NCI-H524 treated with DMSO at 0.1 percent for 48 hours (cell line): ENCODE measurements around the gene VPS50.
"Not testable (repeated sequence)": the region's sequence is repeated elsewhere in the genome, so short reads cannot be mapped to it uniquely, and the experiment has no call there.

Experiments used
- DNase-seq: peaks from one replicate; lab custom pipeline; 2025; lab: John Stamatoyannopoulos, UW

Gene VPS50

DNA sequence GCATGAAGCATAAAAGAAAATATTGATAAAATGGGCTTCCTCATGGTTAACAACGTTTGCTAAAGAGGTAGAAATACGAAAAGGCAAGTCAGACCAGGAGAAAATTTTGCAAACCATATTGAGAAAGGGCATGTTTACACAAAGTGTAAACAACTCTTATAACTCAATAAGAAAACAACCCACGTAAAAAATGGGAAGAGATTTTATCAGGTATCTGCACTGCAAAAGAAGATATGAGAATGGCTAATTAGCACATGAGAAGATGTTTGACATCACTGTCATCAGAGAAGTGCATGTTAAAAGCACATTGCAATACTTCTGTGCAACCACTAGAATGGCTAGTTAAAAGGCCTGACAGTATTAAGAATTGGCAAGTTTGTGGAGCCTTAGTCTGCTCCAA is 99.5 kb downstream of the VPS50 start:
- no peak for DNase-seq

DNA sequence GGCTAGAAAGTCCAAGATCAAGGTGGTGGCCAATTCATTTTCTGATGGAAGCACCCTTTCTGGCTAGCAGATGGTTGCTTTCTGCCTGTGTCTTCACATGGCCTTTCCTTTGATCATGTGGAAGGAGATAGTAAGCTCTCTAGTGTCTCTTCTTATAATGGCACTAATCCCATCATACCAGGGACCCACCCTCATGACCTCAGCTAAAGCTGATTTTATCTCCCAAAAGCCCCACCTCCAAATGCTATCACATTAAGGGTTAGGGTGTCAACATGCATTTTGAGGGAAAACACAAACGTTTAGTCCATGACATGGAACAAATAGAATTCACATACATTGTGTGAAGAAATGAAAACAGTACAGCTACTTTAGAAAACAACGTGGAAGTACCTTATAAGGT is 100.0 kb downstream of the VPS50 start:
- DNase-seq = no peak

DNA sequence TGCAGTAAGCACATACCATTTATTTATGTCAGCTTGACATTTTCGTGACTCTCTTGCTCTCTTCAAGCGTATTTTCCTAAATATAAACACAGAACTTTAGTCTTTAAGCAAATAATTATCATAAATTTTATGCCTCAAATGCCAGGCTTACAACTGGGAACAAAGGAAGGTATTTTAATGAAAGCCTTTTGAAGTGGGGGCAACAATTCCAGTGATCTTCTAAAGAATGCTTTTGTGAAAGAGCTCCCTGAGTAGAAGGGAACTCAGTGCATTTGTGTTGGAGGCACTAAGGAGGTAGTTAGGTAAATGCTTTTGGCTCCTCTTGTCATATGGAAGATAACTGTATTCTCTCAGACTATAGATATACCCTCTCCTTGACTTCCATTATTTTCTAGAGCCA is 104.9 kb downstream of the VPS50 start:
- no peak for DNase-seq

DNA sequence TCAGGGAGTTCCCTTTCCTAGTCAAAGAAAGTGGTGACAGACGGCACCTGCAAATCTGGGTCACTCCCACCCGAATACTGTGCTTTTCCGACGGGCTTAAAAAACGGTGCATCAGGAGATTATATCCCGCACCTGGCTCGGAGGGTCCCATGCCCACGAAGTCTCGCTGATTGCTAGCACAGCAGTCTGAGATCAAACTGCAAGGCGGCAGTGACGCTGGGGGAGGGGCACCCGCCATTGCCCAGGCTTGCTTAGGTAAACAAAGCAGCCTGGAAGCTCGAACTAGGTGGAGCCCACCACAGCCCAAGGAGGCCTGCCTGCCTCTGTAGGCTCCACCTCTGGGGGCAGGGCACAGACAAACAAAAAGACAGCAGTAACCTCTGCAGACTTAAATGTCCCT is 110.0 kb downstream of the VPS50 start:
- not testable (repeated sequence) for DNase-seq

DNA sequence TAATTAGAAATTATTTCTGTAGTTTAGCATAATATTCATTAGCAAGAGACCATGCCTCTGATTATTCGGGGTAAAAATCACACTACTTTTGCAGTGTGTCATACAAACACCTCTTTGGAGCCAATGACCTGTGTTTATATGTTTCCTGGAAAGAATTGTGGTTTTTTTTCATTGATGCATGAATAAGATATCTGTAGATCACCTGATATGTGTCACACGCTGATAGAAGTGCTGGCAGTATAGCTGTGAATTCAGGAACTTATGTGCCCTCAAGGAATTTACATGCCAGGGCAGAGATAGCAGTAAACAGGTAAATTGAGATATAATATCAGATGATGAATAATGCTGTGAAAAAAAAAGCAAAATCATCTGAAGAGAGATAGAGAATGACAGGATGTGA is 118.2 kb downstream of the VPS50 start:
- DNase-seq = no peak

DNA sequence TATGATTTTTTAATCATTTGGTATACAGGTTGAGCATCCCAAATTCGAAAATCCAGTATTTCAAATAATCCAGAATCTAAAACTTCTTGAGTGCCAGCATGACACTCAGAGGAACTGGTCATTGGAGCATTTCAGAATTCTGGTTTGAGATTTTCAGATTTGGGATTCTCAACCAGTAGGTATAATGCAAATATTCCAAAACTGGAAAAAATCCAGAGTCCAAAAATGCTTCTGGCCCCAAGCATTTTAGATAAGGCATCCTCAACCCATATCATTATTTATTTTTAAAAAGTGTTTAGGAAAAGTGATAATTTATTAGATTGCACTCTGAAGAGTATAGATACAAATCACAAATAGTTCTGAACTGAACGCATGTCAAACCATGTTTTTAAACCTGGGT is 120.7 kb downstream of the VPS50 start:
- no peak for DNase-seq

DNA sequence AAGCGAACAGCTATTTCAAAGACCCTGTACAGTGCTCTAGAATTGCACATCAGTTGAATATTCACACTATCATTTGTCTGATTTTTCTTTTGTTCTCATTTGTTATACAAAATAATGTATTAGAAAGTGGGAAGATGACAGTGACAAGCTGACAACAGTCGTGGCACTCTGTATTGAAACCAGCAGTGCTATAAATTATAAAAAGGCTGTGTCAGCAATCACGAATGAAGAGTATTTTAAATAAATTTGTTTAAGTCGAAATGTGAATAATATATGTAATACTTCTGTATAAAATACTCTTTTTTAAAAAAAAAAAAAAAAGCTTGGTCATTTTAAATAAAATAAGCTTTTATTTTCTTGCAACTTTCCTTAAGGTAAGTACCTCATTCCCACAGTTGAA is 122.6 kb downstream of the VPS50 start:
- DNase-seq = no peak

DNA sequence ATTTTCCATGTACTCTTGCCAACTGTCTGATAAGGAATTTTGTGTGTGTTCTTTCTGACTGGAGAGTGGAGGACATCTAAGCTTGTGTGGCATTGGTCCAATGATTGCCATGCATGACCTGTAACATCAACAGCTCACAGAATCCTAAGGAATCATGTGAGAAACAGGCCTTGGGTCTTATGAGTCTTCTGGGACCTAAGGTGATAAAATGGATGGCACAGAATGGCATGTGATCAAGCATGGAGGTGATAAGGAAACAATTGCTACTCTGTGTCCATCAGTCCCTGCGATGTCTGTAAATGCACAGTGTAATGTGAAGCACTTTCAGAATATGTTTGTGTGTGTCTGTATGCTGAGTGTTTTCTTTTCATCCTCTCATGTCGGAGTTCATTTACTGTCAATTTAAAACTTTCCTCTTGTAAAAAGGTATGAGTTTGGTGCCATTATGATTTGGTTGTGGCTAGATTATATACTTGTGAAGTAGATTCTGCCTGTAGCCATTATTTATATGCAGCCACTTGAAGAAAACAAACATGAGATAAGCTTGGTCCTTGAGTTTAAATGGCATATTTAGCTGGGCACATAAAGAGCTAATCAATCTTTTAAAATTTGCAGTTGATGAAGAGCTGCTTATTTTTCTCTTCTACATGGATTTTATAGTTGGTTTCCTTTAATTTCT is 127.5 kb downstream of the VPS50 start:
- no peak for DNase-seq

DNA sequence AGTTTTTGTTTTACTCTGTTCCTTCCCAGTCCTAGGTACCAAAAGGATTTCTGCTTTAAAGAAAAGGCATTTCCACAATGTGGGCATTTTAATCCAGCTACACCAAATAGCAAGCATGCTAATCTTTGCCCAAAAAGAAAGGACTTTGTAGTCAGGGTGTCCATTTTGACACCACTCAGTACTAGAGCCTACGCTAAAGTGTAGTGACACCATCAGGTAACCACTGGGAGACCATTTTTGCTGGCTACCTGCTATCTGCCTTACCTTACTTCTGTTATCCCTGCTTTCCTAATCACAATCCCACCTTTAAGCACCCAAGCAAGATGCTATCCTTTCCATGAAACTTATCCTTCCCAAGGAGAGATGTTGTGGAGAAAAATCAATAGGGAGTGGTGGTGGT is 129.7 kb downstream of the VPS50 start:
- no peak for DNase-seq

DNA sequence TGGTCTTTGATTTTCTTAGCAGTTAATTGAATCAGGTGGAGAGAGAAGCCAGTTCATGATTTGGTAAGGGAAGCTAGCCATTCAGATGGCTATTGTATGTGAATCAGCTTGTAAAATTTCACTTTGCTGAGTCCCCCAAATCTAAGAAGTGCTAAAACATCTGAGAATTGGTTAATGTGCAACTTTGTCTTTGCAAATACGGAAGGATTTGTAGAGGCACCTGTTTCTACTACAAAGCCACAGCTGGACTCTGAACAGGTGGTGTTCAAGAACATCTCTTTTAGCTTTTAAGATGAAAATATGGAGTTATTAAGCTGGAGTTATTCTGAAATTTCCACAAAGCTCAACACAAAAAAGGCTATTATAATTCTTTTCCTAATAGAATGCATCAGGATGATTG is 132.6 kb downstream of the VPS50 start:
- no peak for DNase-seq

DNA sequence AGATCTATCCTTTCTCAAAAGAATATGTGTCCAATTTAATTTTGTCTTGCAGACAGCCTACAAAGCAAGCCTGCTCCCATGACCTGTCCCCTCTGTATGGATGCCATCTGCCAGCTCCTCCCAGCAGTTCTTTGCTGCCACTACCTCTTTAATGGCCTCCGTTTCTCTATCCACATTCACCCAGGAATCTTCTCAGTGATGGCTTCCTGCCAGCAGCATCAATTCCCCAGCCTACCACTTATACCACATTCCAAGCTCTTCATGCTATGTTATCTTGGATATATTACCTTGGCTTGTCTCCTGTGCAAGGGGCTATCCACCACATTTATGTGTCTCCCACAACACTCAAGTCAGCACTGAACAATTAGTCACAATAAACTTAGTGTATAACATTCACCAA is 133.2 kb downstream of the VPS50 start:
- no peak for DNase-seq

DNA sequence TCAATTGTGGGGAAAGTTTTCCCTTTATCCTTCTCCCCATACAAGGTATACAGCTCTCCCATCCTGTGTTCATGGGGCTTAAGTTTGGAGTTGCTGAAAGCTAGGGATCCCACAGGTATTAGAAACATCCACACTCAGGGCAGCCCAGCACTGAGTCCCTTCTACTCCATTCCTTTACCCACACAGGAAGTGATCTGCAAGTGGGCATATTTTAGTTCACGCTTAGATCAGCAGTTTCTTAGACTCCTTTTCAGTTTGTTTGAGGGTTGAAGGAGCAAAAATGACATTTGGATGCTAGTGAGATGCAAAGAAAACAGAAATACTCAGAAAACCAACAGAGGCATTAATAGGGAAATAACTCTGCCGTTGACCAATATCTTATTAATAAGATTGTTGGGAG is 134.7 kb downstream of the VPS50 start:
- DNase-seq = no peak

DNA sequence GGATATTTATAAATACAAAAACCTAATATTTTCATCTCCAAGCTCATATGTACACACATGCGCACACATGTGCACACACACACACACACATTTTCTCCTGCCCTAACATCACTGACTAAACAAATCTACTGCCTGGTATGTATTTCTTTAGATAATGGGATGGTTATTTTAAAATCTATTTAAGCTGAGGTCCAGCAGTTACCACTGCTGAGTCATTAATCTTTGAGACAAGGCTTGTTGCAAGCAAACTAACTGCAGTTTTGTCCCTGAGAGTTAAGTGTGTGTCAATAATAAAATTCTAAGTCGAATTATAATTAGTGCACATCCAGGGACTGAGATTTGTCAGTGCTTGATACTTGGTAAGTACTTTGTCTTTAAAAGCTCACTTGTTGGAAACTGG is 135.1 kb downstream of the VPS50 start:
- no peak for DNase-seq

DNA sequence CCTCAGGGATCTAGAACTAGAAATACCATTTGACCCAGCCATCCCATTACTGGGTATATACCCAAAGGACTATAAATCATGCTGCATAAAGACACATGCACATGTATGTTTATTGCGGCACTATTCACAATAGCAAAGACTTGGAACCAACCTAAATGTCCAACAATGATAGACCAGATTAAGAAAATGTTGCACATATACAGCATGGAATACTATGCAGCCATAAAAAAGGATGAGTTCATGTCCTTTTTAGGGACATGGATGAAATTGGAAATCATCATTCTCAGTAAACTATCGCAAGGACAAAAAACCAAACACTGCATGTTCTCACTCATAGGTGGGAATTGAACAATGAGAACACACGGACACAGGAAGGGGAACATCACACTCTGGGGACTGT is 138.8 kb downstream of the VPS50 start:
- DNase-seq = not testable (repeated sequence)

DNA sequence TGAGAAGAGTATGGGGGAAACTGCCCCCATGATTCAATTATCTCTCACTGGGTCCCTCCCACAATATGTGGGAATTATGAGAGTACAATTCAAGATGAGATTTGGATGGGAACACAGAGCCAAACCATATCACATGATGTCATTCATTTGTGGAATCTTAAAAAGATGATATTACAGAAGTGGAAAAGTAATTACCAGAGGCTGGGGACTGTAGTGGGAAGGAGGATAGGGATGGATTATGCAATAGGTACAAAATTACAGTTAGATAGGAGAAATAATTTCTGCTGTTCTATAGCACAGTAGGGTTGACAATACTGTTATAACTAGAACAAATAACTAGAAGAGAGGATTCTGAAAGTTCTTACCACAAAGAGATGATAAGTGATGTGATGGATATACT is 141.4 kb downstream of the VPS50 start:
- no peak for DNase-seq

DNA sequence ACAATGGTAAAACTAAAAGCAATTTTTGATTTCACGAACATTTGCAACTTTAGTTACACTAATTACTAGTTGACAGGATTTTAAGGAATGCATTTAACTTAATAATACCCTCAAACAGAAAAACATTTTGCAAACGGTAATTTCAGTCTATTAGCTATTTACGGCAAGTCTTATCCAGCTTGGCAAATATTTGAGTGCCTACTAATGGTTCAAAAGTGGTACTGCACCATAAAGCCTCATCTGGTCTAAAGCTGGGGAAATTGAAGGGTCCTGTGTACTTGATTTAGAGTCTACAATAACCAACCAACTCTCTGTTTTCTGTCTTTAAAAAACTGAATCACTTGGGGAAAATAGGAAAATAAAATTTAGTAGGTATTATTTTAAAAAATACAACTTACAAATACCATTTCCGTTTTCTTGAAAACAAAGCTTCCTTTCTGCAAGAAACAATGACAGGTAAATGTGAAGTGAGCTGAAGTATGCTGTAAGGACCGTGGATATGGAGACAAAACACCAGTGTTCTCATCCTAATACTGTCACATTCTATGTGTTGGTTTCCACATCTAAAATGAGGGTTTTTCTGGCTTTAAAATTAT is 142.3 kb downstream of the VPS50 start:
- DNase-seq = peak; percentile 2

DNA sequence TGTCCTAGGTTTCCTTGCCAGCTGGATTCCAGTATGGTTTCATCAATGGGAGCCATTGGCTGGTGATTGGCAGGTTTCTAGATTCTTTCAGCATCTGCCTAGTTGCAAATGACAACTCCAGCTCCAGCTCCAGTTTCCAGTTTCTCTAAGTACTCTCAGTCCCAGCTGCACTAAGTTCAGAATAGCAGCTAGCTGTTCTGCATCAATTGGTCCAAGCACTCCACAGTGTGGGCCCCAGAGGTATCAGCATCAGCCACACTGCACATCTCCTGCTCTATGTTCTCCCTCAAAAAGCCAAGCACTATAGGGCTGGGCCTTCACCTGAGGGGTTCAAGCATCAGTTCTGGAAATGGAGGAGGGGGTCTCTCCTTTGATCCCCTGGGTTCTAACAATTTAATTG is 143.4 kb downstream of the VPS50 start:
- no peak for DNase-seq

DNA sequence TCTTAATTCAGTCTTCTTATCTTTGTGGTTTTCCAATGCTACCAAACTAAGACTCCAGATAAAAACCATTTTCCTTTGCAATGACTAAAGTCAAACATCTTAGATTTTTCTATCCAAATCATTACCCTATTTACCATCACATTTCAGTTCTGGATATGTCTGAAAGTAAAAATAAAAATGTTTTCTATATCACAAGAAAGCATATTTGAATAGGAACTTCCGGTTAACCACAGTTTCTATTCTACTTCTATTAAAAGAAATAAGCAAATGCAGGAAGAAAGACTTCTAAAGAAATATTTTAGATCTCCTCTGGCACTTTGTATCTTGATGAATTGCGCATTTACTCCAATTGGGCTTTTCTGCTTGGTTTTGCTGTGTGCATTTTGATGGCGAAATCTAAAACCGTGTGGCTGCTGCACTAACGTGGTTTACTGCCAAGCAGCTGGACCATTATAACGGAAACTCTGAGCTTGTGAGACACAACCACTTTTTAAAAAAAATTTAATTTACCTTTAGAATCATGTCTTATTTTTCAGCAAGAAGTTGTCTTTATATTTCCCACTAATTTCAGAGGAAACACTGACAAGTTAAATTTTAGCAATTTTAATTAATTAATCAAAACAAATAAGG is 146.1 kb downstream of the VPS50 start:
- no peak for DNase-seq

DNA sequence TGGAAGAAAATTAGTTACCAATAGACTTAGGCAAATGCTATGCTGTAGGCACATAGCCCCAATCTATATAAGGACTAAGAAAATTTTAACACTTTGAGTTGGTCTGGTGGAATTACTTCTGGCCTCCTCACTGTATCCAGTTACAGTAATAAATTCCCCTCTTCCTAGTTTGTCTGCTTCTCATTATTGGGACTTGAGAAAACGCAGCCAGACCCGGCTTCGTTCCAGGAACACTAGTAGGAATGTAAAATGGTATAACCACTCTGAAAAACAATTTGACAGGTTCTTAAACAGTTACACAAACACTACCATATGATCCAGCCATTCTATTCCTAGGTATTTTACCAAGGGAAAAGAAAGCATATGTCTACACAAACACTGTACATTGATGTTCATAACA is 150.2 kb downstream of the VPS50 start:
- DNase-seq = no peak

DNA sequence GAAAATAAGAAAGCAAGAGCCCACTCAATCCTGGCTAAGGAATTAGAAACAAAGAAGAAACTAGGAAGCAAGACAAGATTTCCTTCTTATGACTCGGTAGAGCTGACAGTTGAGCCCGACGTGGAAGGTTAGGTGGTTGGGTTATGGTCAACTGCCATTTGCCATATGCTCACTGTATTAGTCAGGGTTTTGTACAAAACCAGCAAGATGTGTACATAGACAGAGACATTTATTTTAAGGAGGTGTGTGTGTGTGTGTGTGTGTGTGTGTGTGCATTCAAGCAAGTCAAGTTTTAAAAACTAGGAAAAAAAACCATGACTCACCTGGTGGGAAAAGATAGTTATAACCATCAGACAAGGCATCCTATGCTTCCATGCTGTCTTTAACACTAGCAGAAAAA is 158.5 kb downstream of the VPS50 start:
- DNase-seq = no peak

DNA sequence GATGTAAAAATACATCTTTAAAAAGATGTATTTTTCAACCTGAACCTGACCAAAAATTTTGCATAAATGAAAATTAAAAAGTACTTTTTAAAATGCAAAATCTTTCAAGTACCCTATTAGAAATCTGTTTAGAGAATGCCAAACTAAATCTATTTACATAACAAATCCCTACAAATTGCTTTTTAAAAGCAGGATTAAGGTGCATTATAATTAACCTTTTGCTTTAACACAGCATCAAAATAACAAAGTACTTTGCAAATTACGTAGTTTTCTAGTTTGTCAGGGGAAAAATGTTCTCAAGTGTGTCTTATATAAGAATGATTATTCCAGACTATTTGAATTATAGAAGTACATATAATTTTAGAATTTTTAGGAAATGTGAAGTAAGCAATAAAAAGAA is 160.8 kb downstream of the VPS50 start:
- no peak for DNase-seq

DNA sequence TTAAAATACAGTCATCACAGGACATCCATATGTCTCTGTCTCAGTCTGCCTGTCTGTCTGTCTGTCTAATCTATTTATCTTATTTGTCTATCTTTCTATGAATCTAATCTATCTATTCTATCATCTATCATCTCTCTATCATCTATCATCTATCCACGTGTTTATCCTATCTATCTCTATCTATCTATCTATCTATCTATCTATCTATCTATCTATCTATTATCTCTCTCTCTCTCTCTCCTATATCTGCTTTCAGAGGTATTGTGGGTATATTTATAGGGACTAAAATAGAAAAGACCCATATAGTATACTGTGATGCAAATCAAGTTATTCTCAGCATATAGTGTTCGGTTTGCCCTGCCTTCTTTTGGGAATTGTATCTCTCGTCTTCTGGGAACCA is 167.5 kb downstream of the VPS50 start:
- no peak for DNase-seq

DNA sequence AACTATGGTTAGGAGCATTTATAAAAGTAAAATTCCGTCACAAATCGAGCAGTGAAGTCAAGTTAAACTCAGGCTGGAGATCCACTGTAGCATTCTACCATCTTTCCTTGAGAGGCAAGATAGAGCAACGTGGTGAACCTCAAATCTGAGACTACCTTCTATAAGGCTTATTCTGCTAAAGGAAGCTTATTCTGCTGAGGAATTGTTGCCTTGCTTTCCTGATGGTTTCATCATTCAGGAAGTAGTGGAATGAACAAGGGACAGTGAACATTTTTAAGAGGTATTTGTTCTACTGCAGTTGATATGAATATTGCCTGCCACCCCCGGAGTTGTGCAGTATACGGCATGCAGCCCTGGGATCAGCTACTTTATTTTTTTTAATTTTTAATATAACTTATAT is 170.8 kb downstream of the VPS50 start:
- no peak for DNase-seq

DNA sequence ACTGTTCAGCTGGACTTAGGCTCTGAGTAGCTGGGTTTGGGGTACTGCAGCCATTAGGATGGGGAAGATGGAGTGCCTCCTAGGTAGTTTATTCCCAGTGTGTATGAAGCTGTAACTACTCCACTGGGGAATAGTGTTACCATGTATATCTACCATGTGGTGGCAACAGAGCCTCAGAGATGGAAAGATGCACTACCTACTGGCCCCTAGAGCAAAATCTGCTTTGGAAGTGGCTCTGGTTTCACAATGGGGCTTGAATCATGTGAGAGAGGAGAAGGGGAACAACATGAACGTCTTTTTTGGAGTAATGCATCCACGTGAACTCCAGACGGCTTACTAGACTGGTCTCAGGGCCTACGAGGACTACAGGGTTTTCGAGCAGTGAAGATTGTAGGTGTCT is 175.1 kb downstream of the VPS50 start:
- DNase-seq = no peak
